Measurements from ENCODE around the gene CFAP73. TPM values are rescaled to one million over a fixed set of nuclear protein-coding genes. Genes with fewer than 3 reads are reported as not detected.

Gene CFAP73
- total RNA-seq, 1 experiment from 2014 or later: 0.94 TPM

- H3K4me3 Mint-ChIP-seq: no peak overlapping the region
- TF ChIP-seq ZNF317 (CRISPR knock-in tag; IDR thresholded peaks at IDR 0.05; ENCODE audit: borderline replicate concordance, low read depth) (no peak), CREM (CRISPR knock-in tag; IDR thresholded peaks at IDR 0.05) (no peak), SOX15 (CRISPR knock-in tag; IDR thresholded peaks at IDR 0.05) (no peak), ZBTB21 (CRISPR knock-in tag; IDR thresholded peaks at IDR 0.05; ENCODE audit: borderline replicate concordance) (no peak), ZNF512 (CRISPR knock-in tag; IDR thresholded peaks at IDR 0.05; ENCODE audit: borderline replicate concordance) (no peak), HMGA2 (CRISPR knock-in tag; IDR thresholded peaks at IDR 0.05) (no peak), ZNF121 (CRISPR knock-in tag; IDR thresholded peaks at IDR 0.05) (peak; percentile 77; the same call in 1 of the 2 replicates)
- ChIA-PET POLR2A (no interaction called here), CTCF (interaction anchor here (1.2 to 2.0 kb wide), 2 partner anchors 9 kb away, joined by 6 to 8 read pairs; partner anchors contain the start of gene RASAL1)
- peaks cover 4% of the 10 kb centered on the region for H3K4me1 Mint-ChIP-seq
- no peak for DNase-seq (ENCODE audit: low spot score)
- ATAC-seq: no peak
- peaks cover 5% of the 10 kb centered on the region; the same call in 1 of the 2 replicates for H3K36me3 Mint-ChIP-seq
- no peak overlapping the region for H3K27ac Mint-ChIP-seq
- H3K27me3 Mint-ChIP-seq (ENCODE audit: low read depth): peaks cover 7% of the 10 kb centered on the region; the same call in 1 of the 2 replicates
- H3K9me3 Mint-ChIP-seq: peaks cover 6% of the 10 kb centered on the region
These were observed 5.6 kb upstream of the CFAP73 start for GRCh38 chr12:113143959-113144358.

- no peak for ATAC-seq
- H3K36me3 Mint-ChIP-seq: peaks cover 5% of the 10 kb centered on the region; the same call in 1 of the 2 replicates
- CTCF ChIA-PET: interaction anchor here (0.7 to 1.2 kb wide), 4 partner anchors 9 to 139 kb away, joined by 3 to 10 read pairs (median 4); partner anchors contain the start of gene RASAL1
- no peak overlapping the region for H3K4me3 Mint-ChIP-seq
- peaks cover 9% of the 10 kb centered on the region for H3K4me1 Mint-ChIP-seq
- H3K9me3 Mint-ChIP-seq: peaks cover 6% of the 10 kb centered on the region
- POLR2A ChIA-PET: no interaction called here
- H3K27me3 Mint-ChIP-seq (ENCODE audit: low read depth): peaks cover 10% of the 10 kb centered on the region
- no peak overlapping the region for H3K27ac Mint-ChIP-seq
- no peak for DNase-seq (ENCODE audit: low spot score)
- TF ChIP-seq GRHL2 (CRISPR knock-in tag; IDR thresholded peaks at IDR 0.05; ENCODE audit: insufficient replicate concordance, severe bottlenecking) (no peak), ZNF396 (CRISPR knock-in tag; IDR thresholded peaks at IDR 0.05; ENCODE audit: borderline replicate concordance) (no peak), ARID4B (CRISPR knock-in tag; IDR thresholded peaks at IDR 0.05; ENCODE audit: borderline replicate concordance) (no peak), ZSCAN18 (CRISPR knock-in tag; IDR thresholded peaks at IDR 0.05) (no peak), ZNF512 (CRISPR knock-in tag; IDR thresholded peaks at IDR 0.05; ENCODE audit: borderline replicate concordance) (no peak), ETV6 (CRISPR knock-in tag; IDR thresholded peaks at IDR 0.05) (no peak), FOXJ3 (CRISPR knock-in tag; IDR thresholded peaks at IDR 0.05; ENCODE audit: borderline replicate concordance) (no peak), ATF1 (CRISPR knock-in tag; IDR thresholded peaks at IDR 0.05) (no peak), JUN (CRISPR knock-in tag; IDR thresholded peaks at IDR 0.05) (no peak), ATF6 (CRISPR knock-in tag; IDR thresholded peaks at IDR 0.05) (no peak), TP53 (CRISPR knock-in tag; IDR thresholded peaks at IDR 0.05) (no peak), TEAD1 (CRISPR knock-in tag; IDR thresholded peaks at IDR 0.05) (no peak), EMX1 (CRISPR knock-in tag; IDR thresholded peaks at IDR 0.05) (no peak), JAZF1 (CRISPR knock-in tag; IDR thresholded peaks at IDR 0.05) (no peak), USF1 (CRISPR knock-in tag; IDR thresholded peaks at IDR 0.05) (no peak), NR3C1 (CRISPR knock-in tag; conservative IDR thresholded peaks at IDR 0.05; ENCODE audit: low read depth) (no peak), ZMAT4 (CRISPR knock-in tag; IDR thresholded peaks at IDR 0.05) (no peak)
These were observed 4.7 kb upstream of the CFAP73 start for GRCh38 chr12:113144806-113145205.
